Measurements from ENCODE around the gene FBXL4. TPM values are rescaled to one million over a fixed set of nuclear protein-coding genes. Genes with fewer than 3 reads are reported as not detected.

FBXL4 gene
- total RNA-seq, 1 experiment from 2014 or later, result 15.1 TPM

- Histone ChIP-seq H3K4me3 (no peak overlapping the region), H3K4me2 (no peak overlapping the region), H3K36me3 (ENCODE audit: low read depth) (peaks cover 22% of the 10 kb centered on the region; the same call in 1 of the 2 replicates), H3K9me2 (ENCODE audit: insufficient read depth) (no peaks in the 10 kb centered on the region), H3K9me3 (ENCODE audit: insufficient read depth, low read depth) (no peaks in the 10 kb centered on the region), H3K27me3 (ENCODE audit: insufficient read depth, low read depth) (no peaks in the 10 kb centered on the region), H3K79me2 (ENCODE audit: low read depth) (peaks cover 14% of the 10 kb centered on the region), H2AFZ (no peak overlapping the region), H4K20me1 (ENCODE audit: insufficient read depth) (0 out of 2 replicates have a peak, but pooled peaks cover 6% of the 10 kb centered on the region), H3K27ac (no peak overlapping the region), H3F3A (ENCODE audit: insufficient read depth, low read depth) (no peaks in the 10 kb centered on the region; the same call in 1 of the 2 replicates), H3K4me1 (replicated peaks; ENCODE audit: insufficient read depth) (no peaks in the 10 kb centered on the region)
- ChIA-PET POLR2A (ENCODE audit: unreplicated experiment) (no interaction called here), CTCF (no interaction called here)
- DNase-seq, result no peak
- intact Hi-C loops (cut with micrococcal nuclease; ENCODE audit: unreplicated experiment), result no loop called here
- TF ChIP-seq CTCF (conservative IDR thresholded peaks at IDR 0.05) (no peak), EZH2 (IDR thresholded peaks at IDR 0.05; ENCODE audit: low read depth) (no peak)
- BruUV-seq (replicated peaks), result no TSS peak
These were observed 18.2 kb downstream of the FBXL4 start for GRCh38 chr6:98929498-98930060.

GRCh38 chr6:98928688-98929087 lies 19.1 kb downstream of the FBXL4 start:
- Histone ChIP-seq H3F3A (ENCODE audit: insufficient read depth, low read depth) (no peaks in the 10 kb centered on the region; the same call in 1 of the 2 replicates), H3K27ac (no peak overlapping the region), H3K27me3 (ENCODE audit: insufficient read depth, low read depth) (no peaks in the 10 kb centered on the region), H3K4me2 (no peak overlapping the region), H3K4me3 (no peak overlapping the region), H2AFZ (no peak overlapping the region), H3K9me3 (ENCODE audit: insufficient read depth, low read depth) (no peaks in the 10 kb centered on the region), H3K36me3 (ENCODE audit: low read depth) (peaks cover 22% of the 10 kb centered on the region; the same call in 1 of the 2 replicates), H3K79me2 (ENCODE audit: low read depth) (peaks cover 14% of the 10 kb centered on the region; the same call in 1 of the 2 replicates), H3K4me1 (replicated peaks; ENCODE audit: insufficient read depth) (no peaks in the 10 kb centered on the region), H3K9me2 (ENCODE audit: insufficient read depth) (no peaks in the 10 kb centered on the region), H4K20me1 (ENCODE audit: insufficient read depth) (0 out of 2 replicates have a peak, but pooled peaks cover 6% of the 10 kb centered on the region)
- POLR2A ChIA-PET (ENCODE audit: unreplicated experiment), result no interaction called here
- no peak for TF ChIP-seq CTCF (conservative IDR thresholded peaks at IDR 0.05)
- no peak for TF ChIP-seq EZH2 (IDR thresholded peaks at IDR 0.05; ENCODE audit: low read depth)
- intact Hi-C loops (cut with micrococcal nuclease; ENCODE audit: unreplicated experiment), result no loop called here
- no TSS peak for BruUV-seq (replicated peaks)
- DNase-seq, result no peak
- CTCF ChIA-PET, result no interaction called here

- peaks cover 14% of the 10 kb centered on the region; the same call in 1 of the 2 replicates for H3K79me2 ChIP-seq (ENCODE audit: low read depth)
- no peak for TF ChIP-seq EZH2 (IDR thresholded peaks at IDR 0.05; ENCODE audit: low read depth)
- TF ChIP-seq CTCF (conservative IDR thresholded peaks at IDR 0.05), result no peak
- ChIA-PET CTCF (no interaction called here), POLR2A (ENCODE audit: unreplicated experiment) (no interaction called here)
- H4K20me1 ChIP-seq (ENCODE audit: insufficient read depth), result 0 out of 2 replicates have a peak, but pooled peaks cover 6% of the 10 kb centered on the region
- H3K4me1 ChIP-seq (replicated peaks; ENCODE audit: insufficient read depth), result no peaks in the 10 kb centered on the region
- H3K27ac ChIP-seq, result no peak overlapping the region
- H2AFZ ChIP-seq, result no peak overlapping the region
- H3K4me2 ChIP-seq, result no peak overlapping the region
- no peaks in the 10 kb centered on the region; the same call in 1 of the 2 replicates for H3F3A ChIP-seq (ENCODE audit: insufficient read depth, low read depth)
- H3K9me3 ChIP-seq (ENCODE audit: insufficient read depth, low read depth), result no peaks in the 10 kb centered on the region
- BruUV-seq (replicated peaks), result no TSS peak
- intact Hi-C loops (cut with micrococcal nuclease; ENCODE audit: unreplicated experiment), result no loop called here
- DNase-seq, result no peak
- no peaks in the 10 kb centered on the region for H3K9me2 ChIP-seq (ENCODE audit: insufficient read depth)
- no peak overlapping the region for H3K4me3 ChIP-seq
- H3K36me3 ChIP-seq (ENCODE audit: low read depth), result peaks cover 22% of the 10 kb centered on the region; the same call in 1 of the 2 replicates
- H3K27me3 ChIP-seq (ENCODE audit: insufficient read depth, low read depth), result no peaks in the 10 kb centered on the region
These were observed 20.2 kb downstream of the FBXL4 start for GRCh38 chr6:98927534-98927933.
